Neuronal stem cell (in vitro differentiated cells): ENCODE data around the gene KNSTRN.

Source experiments
- DNase-seq: peaks from one replicate; pipeline ENCODE4 v3.0.0-alpha.2; 2013; ENCODE audit warnings: low spot score
- H2AFZ ChIP-seq: one replicate; pipeline ENCODE4 v1.6.1; 2013; ENCODE audit warnings: mild to moderate bottlenecking, low read length, inconsistent platforms
- H2AK5ac ChIP-seq: 2 replicates; pipeline ENCODE4 v1.6.1; 2013; ENCODE audit warnings: low read depth, mild to moderate bottlenecking, inconsistent platforms, low read length, moderate library complexity, mixed read lengths
- H2BK120ac ChIP-seq: 2 replicates; pipeline ENCODE4 v1.6.1; 2013; ENCODE audit warnings: low read depth, mild to moderate bottlenecking, inconsistent platforms, low read length, moderate library complexity, mixed read lengths
- H2BK12ac ChIP-seq: one replicate; pipeline ENCODE4 v1.6.1; 2013; ENCODE audit warnings: low read length, inconsistent platforms
- H2BK15ac ChIP-seq: 2 replicates; pipeline ENCODE4 v1.6.1; 2013; ENCODE audit warnings: mild to moderate bottlenecking, low read length, inconsistent platforms, mixed read lengths
- H2BK5ac ChIP-seq: one replicate; pipeline ENCODE4 v1.6.1; 2013; ENCODE audit warnings: inconsistent platforms, mild to moderate bottlenecking, low read length, moderate library complexity
- H3K14ac ChIP-seq: one replicate; pipeline ENCODE4 v1.6.1; 2013; ENCODE audit warnings: low read length, inconsistent platforms
- H3K18ac ChIP-seq: 2 replicates; pipeline ENCODE4 v1.6.1; 2013; ENCODE audit warnings: low read length, inconsistent platforms
- H3K23ac ChIP-seq: 2 replicates; pipeline ENCODE4 v1.6.1; 2013; ENCODE audit warnings: low read depth, mild to moderate bottlenecking, mixed read lengths, low read length, inconsistent platforms; ENCODE audit not compliant: poor library complexity
- H3K27ac ChIP-seq: replicated peaks from 3 replicates; pipeline ENCODE4 v1.5.1; 2013; ENCODE audit warnings: low read length, inconsistent platforms
- H3K27me3 ChIP-seq, 3 experiments: 2 replicates each; pipeline ENCODE4 v1.6.1; 2013; ENCODE audit warnings: low read length in 3 of 3, mild to moderate bottlenecking in 2 of 3, inconsistent platforms in 1 of 3, low read depth in 1 of 3, mixed read lengths in 1 of 3, moderate library complexity in 1 of 3; ENCODE audit not compliant: control insufficient read depth in 3 of 3, insufficient read depth in 3 of 3
- H3K36me3 ChIP-seq, 2 donors: replicated peaks in 1 of 2; 2 replicates each; pipeline ENCODE4 v1.6.1; 2013; ENCODE audit warnings: low read length in 2 of 2; ENCODE audit not compliant: control insufficient read depth in 2 of 2, insufficient read depth in 2 of 2
- H3K4ac ChIP-seq: 2 replicates; pipeline ENCODE4 v1.6.1; 2013; ENCODE audit warnings: inconsistent platforms, mild to moderate bottlenecking, low read length, moderate library complexity
- H3K4me1 ChIP-seq, 2 donors: 1 replicate in 1 of 2; 2 replicates in 1 of 2; pipeline ENCODE4 v1.6.1; 2013; ENCODE audit warnings: low read length in 2 of 2, low read depth in 1 of 2; ENCODE audit not compliant: control insufficient read depth in 2 of 2, insufficient read depth in 1 of 2
- H3K4me2 ChIP-seq: one replicate; pipeline ENCODE4 v1.6.1; 2013; ENCODE audit warnings: mild to moderate bottlenecking, low read length, inconsistent platforms; ENCODE audit not compliant: insufficient read depth, poor library complexity, severe bottlenecking
- H3K4me3 ChIP-seq, 2 donors: 2 replicates each; pipeline ENCODE4 v1.5.1; 2013; ENCODE audit warnings: low read length in 2 of 2, mild to moderate bottlenecking in 2 of 2, inconsistent platforms in 1 of 2, moderate library complexity in 1 of 2
- H3K79me1 ChIP-seq: one replicate; pipeline ENCODE4 v1.6.1; 2013; ENCODE audit warnings: low read depth, mild to moderate bottlenecking, inconsistent platforms, low read length, moderate library complexity
- H3K9ac ChIP-seq: one replicate; pipeline ENCODE4 v1.6.1; 2013; ENCODE audit warnings: mild to moderate bottlenecking, low read depth, low read length, inconsistent platforms; ENCODE audit not compliant: poor library complexity
- H3K9me3 ChIP-seq, 2 donors: replicated peaks in 1 of 2; 2 replicates each; pipeline versions ENCODE3 to v1.6.1; 2013; ENCODE audit warnings: low read length in 2 of 2, mild to moderate bottlenecking in 2 of 2, inconsistent platforms in 1 of 2, low read depth in 1 of 2, mixed read lengths in 1 of 2, moderate library complexity in 1 of 2; ENCODE audit not compliant: control insufficient read depth in 2 of 2, insufficient read depth in 1 of 2
- H4K8ac ChIP-seq: one replicate; pipeline ENCODE4 v1.6.1; 2013; ENCODE audit warnings: low read depth, mild to moderate bottlenecking, inconsistent platforms, low read length, moderate library complexity
- H4K91ac ChIP-seq: one replicate; pipeline ENCODE4 v1.6.1; 2013; ENCODE audit warnings: low read length, low read depth, mild to moderate bottlenecking, inconsistent platforms; ENCODE audit not compliant: poor library complexity
- WGBS, 2 donors: extraction: QIAGEN DNeasy Blood & Tissue Kit; methylation state at CpG; one replicate each; pipeline ENCODE4 v1.1.7; 2013; ENCODE audit warnings: missing lambda C conversion rate in 2 of 2, mixed read lengths in 1 of 2; ENCODE audit not compliant: insufficient read length in 2 of 2, insufficient replicate concordance in 1 of 2; ENCODE audit errors: extremely low coverage in 2 of 2; 5-methylcytosine and 5-hydroxymethylcytosine counted together

Gene KNSTRN

DNA sequence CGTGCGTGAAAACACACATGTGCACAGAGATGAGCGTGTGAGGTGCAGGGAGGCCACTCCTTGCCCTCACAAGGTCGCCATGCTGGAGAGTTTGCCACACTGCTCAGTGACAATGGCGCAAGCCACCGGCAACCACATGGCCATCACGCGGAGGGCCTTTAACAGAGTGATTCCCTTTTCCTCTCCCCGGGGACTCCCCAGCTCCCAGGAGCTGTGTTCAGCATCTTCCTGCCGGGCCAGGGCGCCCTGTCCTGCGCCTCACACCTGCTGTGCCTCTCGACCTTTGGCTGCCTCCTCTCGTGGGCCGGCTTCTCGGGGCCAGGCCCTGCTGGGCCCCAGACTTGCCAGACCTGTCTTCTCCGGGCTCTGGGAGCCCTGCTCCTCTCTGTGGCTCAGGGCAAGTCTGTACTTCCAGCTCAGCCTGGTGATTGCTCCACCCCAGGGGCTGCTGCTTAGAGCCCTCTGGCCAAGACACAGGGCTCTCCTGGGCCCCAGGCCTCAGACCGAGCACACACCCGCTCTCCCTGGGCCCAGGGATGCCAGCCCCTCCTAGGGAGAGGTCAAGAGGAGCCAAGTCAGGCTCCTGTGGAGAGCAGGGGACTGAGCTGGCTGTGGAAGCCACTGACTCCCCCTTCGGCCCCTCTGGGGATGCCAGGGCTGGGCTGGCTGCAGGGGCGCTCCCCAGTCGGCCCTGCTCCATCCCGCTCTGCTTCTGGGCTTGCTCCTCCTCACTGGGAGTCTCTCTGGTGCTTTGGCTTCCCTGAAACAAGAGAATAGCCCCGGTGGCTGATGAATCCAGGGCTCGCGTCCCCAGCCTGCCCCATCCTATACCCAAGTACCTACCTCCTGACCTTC, 47.4 kb upstream of the KNSTRN start:
- H4K91ac ChIP-seq, result no peak overlapping the region
- H3K18ac ChIP-seq, result peak overlapping the region; percentile 61
- no peaks in the 10 kb centered on the region for H3K9me3 ChIP-seq
- no peak overlapping the region for H3K4ac ChIP-seq
- no peak overlapping the region for H3K4me3 ChIP-seq
- no CpG with 5 or more reads among the region's 26 CpGs for WGBS, 2 donors
- peak overlapping the region; percentile 72 for H2AK5ac ChIP-seq
- H2BK5ac ChIP-seq, result no peak overlapping the region
- H2BK12ac ChIP-seq, result no peak overlapping the region
- no peak overlapping the region for H4K8ac ChIP-seq
- H3K9ac ChIP-seq, result no peak overlapping the region
- no peak overlapping the region for H2AFZ ChIP-seq
- no peak overlapping the region for H3K4me2 ChIP-seq
- H3K27me3 ChIP-seq, result peaks cover 0 to 7% (median 2%) of the 10 kb centered on the region in 3 experiments
- H3K4me1 ChIP-seq, result peaks cover 7 to 15% of the 10 kb centered on the region in 2 donors
- H3K23ac ChIP-seq, result no peak overlapping the region
- DNase-seq, result no peak
- no peak overlapping the region for H2BK120ac ChIP-seq
- no peak overlapping the region for H3K14ac ChIP-seq
- H3K79me1 ChIP-seq, result no peaks in the 10 kb centered on the region
- peak overlapping the region; percentile 14 for H2BK15ac ChIP-seq
- H3K27ac ChIP-seq, result no peak overlapping the region
- no peaks in the 10 kb centered on the region for H3K36me3 ChIP-seq

DNA sequence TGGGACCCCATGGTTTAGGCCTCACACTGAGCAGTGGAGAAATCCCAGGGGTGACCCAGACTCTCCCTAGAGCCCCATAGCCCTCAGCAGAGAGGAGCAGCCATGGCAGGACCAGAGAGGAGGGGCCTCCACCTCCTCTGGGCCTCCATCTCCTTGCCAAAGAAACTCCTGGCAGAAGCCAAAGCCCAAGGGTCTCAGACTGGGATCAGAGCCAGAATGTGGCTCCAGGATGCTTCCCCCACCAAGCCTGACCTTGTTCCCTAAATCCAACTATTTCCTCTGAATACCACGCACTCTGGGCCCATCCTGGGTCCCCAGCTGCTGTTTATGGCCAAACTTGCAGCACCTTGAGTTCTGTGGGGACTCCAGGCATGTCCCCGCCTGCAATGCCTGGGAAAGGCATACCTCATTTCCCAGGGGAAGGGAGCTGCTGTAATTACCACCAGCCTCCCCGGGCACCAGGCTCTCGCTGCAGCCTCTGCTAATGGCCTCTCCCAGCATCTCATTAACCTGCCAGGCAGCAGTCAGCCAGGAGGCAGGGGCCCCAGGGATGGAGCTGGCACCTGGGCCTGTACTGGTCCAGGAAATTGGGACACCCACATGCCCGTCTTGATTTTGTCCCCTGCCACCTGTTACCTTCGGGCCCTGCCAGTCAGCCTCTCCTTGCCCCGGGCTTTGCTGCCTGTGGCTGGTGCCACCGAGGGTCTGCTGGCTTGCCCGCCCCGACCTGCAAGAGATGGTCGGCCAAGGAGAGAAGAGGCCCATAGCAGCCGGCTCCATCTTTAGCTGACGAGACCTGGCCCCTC, 46.4 kb upstream of the KNSTRN start:
- H3K36me3 ChIP-seq, result no peaks in the 10 kb centered on the region
- peak overlapping the region; percentile 30 for H3K18ac ChIP-seq
- no peak overlapping the region for H3K4me3 ChIP-seq
- H3K23ac ChIP-seq, result no peak overlapping the region
- H4K91ac ChIP-seq, result no peak overlapping the region
- DNase-seq, result no peak
- no peak overlapping the region for H3K9ac ChIP-seq
- H3K79me1 ChIP-seq, result no peaks in the 10 kb centered on the region
- H2AFZ ChIP-seq, result peak overlapping the region; percentile 19
- no peak overlapping the region for H3K27ac ChIP-seq
- H2AK5ac ChIP-seq, result peak overlapping the region; percentile 72
- H2BK15ac ChIP-seq, result peak overlapping the region; percentile 14
- no peak overlapping the region for H3K14ac ChIP-seq
- no CpG with 5 or more reads among the region's 13 CpGs for WGBS, 2 donors
- H4K8ac ChIP-seq, result no peak overlapping the region
- no peak overlapping the region for H2BK120ac ChIP-seq
- peaks cover 0 to 8% (median 2%) of the 10 kb centered on the region in 3 experiments for H3K27me3 ChIP-seq
- no peaks in the 10 kb centered on the region for H3K9me3 ChIP-seq
- no peak overlapping the region for H3K4ac ChIP-seq
- peaks cover 3 to 15% of the 10 kb centered on the region in 2 donors for H3K4me1 ChIP-seq
- H2BK12ac ChIP-seq, result no peak overlapping the region
- H3K4me2 ChIP-seq, result no peak overlapping the region
- H2BK5ac ChIP-seq, result no peak overlapping the region

- Histone ChIP-seq H3K79me1 (no peaks in the 10 kb centered on the region), H3K9ac (no peak overlapping the region), H3K9me3 (no peaks in the 10 kb centered on the region), H3K4me2 (no peak overlapping the region), H2BK120ac (no peak overlapping the region), H3K4me3 (no peak overlapping the region), H2BK12ac (no peak overlapping the region), H3K18ac (no peak overlapping the region), H4K8ac (no peak overlapping the region), H3K36me3 (no peaks in the 10 kb centered on the region), H3K27me3 (peaks cover 0 to 11% (median 2%) of the 10 kb centered on the region in 3 experiments), H3K4me1 (peaks cover 3 to 16% of the 10 kb centered on the region in 2 donors), H3K23ac (no peak overlapping the region), H3K14ac (no peak overlapping the region), H4K91ac (no peak overlapping the region), H2AFZ (peak overlapping the region; percentile 19), H2BK15ac (no peak overlapping the region), H2AK5ac (no peak overlapping the region), H3K4ac (no peak overlapping the region), H2BK5ac (no peak overlapping the region), H3K27ac (no peak overlapping the region)
- DNase-seq, result no peak
- WGBS, 2 donors, result no CpG with 5 or more reads among the region's 5 CpGs
Observed at GRCh38 chr15:40336744-40337122, 45.8 kb upstream of the KNSTRN start.

DNA sequence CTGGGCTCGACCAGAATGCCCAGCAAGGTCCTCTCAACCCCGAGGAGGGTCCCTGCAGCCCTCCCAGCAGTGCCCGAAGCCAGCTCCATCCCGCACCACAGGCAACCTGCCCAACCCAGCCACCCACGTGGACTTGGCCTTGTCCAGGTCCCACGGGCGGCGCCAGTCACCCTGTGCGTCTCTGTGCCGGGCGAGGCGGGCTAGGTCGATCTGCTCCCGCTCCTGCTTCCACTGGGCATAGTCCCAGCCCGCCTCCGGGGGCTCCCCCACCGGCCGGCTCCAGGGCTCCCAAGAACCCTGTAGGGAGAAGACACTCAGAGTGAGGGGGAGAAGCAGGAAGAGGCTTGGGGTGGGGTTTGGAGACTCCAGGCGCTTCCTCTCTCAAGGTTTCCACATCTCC, 44.9 kb upstream of the KNSTRN start:
- Histone ChIP-seq H3K18ac (no peak overlapping the region), H3K4me3 (no peak overlapping the region), H2BK5ac (peak overlapping the region; percentile 79), H3K4me1 (peaks cover 3 to 16% of the 10 kb centered on the region in 2 donors), H3K79me1 (no peaks in the 10 kb centered on the region), H2BK120ac (peak overlapping the region; percentile 73), H4K91ac (no peak overlapping the region), H3K9me3 (no peaks in the 10 kb centered on the region), H3K9ac (peak overlapping the region; percentile 24), H3K4ac (no peak overlapping the region), H3K36me3 (no peaks in the 10 kb centered on the region), H2BK15ac (peak overlapping the region; percentile 88), H3K27ac (no peak overlapping the region), H3K14ac (no peak overlapping the region), H2AK5ac (peak overlapping the region; percentile 81), H2BK12ac (peak overlapping the region; percentile 93), H4K8ac (no peak overlapping the region), H3K23ac (no peak overlapping the region), H3K27me3 (peaks cover 0 to 11% (median 2%) of the 10 kb centered on the region in 3 experiments), H2AFZ (peak overlapping the region; percentile 4), H3K4me2 (no peak overlapping the region)
- DNase-seq, result no peak
- no CpG with 5 or more reads among the region's 19 CpGs for WGBS, 2 donors
